Measurements from ENCODE around the gene TXNL4A.

GRCh38 chr18:79979843-79980242 is 8.5 kb downstream of the TXNL4A start:
- TF ChIP-seq, protein P1, sequence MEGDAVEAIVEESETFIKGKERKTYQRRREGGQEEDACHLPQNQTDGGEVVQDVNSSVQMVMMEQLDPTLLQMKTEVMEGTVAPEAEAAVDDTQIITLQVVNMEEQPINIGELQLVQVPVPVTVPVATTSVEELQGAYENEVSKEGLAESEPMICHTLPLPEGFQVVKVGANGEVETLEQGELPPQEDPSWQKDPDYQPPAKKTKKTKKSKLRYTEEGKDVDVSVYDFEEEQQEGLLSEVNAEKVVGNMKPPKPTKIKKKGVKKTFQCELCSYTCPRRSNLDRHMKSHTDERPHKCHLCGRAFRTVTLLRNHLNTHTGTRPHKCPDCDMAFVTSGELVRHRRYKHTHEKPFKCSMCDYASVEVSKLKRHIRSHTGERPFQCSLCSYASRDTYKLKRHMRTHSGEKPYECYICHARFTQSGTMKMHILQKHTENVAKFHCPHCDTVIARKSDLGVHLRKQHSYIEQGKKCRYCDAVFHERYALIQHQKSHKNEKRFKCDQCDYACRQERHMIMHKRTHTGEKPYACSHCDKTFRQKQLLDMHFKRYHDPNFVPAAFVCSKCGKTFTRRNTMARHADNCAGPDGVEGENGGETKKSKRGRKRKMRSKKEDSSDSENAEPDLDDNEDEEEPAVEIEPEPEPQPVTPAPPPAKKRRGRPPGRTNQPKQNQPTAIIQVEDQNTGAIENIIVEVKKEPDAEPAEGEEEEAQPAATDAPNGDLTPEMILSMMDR (IDR thresholded peaks at IDR 0.05), result no peak
- TF ChIP-seq EZH2 (IDR thresholded peaks at IDR 0.05; ENCODE audit: borderline replicate concordance, insufficient read depth, low read depth, low read length, poor library complexity, severe bottlenecking), result no peak

Data from B cell (primary cell).